ENCODE measurements around the gene RDH11.

Gene RDH11

DNA sequence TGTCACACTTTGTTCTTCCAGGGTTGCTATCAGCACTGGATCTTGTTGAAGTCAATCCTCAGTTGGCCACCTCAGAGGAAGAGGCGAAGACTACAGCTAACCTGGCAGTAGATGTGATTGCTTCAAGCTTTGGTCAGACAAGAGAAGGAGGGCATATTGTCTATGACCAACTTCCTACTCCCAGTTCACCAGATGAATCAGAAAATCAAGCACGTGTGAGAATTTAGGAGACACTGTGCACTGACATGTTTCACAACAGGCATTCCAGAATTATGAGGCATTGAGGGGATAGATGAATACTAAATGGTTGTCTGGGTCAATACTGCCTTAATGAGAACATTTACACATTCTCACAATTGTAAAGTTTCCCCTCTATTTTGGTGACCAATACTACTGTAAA lies 44.9 kb downstream of the RDH11 start:
- Histone ChIP-seq H3K4me1 (ENCODE audit: low read length) (no peaks in the 10 kb centered on the region), H3K4me2 (ENCODE audit: low read depth, low read length) (no peak overlapping the region), H2AFZ (ENCODE audit: low read length) (no peak overlapping the region), H3K27me3 (replicated peaks; ENCODE audit: insufficient read depth, low read length) (no peaks in the 10 kb centered on the region), H3F3A (ENCODE audit: insufficient read depth, low read length) (no peaks in the 10 kb centered on the region), H3K9me3 (replicated peaks; ENCODE audit: insufficient read depth, low read length) (no peaks in the 10 kb centered on the region), H3K4me3 (ENCODE audit: low read length) (no peak overlapping the region), H3K79me2 (ENCODE audit: low read length) (no peaks in the 10 kb centered on the region), H3K27ac (ENCODE audit: low read length) (no peak overlapping the region), H3K9me2 (replicated peaks; ENCODE audit: insufficient read depth, low read length) (no peaks in the 10 kb centered on the region), H3K9ac (ENCODE audit: low read length) (no peak overlapping the region), H3K36me3 (replicated peaks; ENCODE audit: insufficient read depth, low read length) (no peaks in the 10 kb centered on the region), H4K20me1 (ENCODE audit: insufficient read depth, low read length) (no peaks in the 10 kb centered on the region)
- no peak for DNase-seq
- TF ChIP-seq EZH2phosphoT487 (IDR thresholded peaks at IDR 0.05; ENCODE audit: low read length), result no peak
- no peak for TF ChIP-seq EZH2 (optimal IDR thresholded peaks at IDR 0.05; ENCODE audit: low read depth, low read length)
- TF ChIP-seq, protein P1, sequence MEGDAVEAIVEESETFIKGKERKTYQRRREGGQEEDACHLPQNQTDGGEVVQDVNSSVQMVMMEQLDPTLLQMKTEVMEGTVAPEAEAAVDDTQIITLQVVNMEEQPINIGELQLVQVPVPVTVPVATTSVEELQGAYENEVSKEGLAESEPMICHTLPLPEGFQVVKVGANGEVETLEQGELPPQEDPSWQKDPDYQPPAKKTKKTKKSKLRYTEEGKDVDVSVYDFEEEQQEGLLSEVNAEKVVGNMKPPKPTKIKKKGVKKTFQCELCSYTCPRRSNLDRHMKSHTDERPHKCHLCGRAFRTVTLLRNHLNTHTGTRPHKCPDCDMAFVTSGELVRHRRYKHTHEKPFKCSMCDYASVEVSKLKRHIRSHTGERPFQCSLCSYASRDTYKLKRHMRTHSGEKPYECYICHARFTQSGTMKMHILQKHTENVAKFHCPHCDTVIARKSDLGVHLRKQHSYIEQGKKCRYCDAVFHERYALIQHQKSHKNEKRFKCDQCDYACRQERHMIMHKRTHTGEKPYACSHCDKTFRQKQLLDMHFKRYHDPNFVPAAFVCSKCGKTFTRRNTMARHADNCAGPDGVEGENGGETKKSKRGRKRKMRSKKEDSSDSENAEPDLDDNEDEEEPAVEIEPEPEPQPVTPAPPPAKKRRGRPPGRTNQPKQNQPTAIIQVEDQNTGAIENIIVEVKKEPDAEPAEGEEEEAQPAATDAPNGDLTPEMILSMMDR (IDR thresholded peaks at IDR 0.05; ENCODE audit: low read length), result no peak

DNA sequence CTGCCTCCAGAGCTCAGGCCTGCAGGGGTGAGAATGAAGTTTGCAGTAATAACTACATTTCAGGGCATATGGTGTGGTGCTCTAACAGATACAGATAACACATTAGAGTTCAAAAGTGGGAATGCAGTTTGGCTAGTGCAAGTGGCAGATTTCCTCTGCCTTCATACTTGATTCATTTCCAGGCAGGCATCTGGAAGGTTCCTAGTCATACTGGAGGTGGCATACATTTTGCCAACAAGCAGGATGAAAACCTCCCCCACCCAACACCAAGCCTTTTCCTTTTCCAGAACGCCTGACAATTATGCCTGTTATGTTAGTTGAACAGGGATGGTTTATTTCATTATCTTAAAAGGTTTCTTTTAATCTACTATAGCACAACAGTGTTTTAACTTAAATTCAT lies 45.4 kb downstream of the RDH11 start:
- Histone ChIP-seq H2AFZ (ENCODE audit: low read length) (no peak overlapping the region), H3K27me3 (replicated peaks; ENCODE audit: insufficient read depth, low read length) (no peaks in the 10 kb centered on the region), H3F3A (ENCODE audit: insufficient read depth, low read length) (no peaks in the 10 kb centered on the region), H3K9me3 (replicated peaks; ENCODE audit: insufficient read depth, low read length) (no peaks in the 10 kb centered on the region), H3K4me2 (ENCODE audit: low read depth, low read length) (no peak overlapping the region), H3K9me2 (replicated peaks; ENCODE audit: insufficient read depth, low read length) (no peaks in the 10 kb centered on the region), H3K27ac (ENCODE audit: low read length) (no peak overlapping the region), H3K4me3 (ENCODE audit: low read length) (no peak overlapping the region), H3K36me3 (replicated peaks; ENCODE audit: insufficient read depth, low read length) (no peaks in the 10 kb centered on the region), H3K79me2 (ENCODE audit: low read length) (no peaks in the 10 kb centered on the region), H3K4me1 (ENCODE audit: low read length) (no peaks in the 10 kb centered on the region), H4K20me1 (ENCODE audit: insufficient read depth, low read length) (no peaks in the 10 kb centered on the region), H3K9ac (ENCODE audit: low read length) (no peak overlapping the region)
- no peak for DNase-seq
- TF ChIP-seq EZH2 (optimal IDR thresholded peaks at IDR 0.05; ENCODE audit: low read depth, low read length) (no peak), EZH2phosphoT487 (IDR thresholded peaks at IDR 0.05; ENCODE audit: low read length) (no peak)
- TF ChIP-seq, protein P1 (IDR thresholded peaks at IDR 0.05; ENCODE audit: low read length), result no peak

- TF ChIP-seq, protein P1 (IDR thresholded peaks at IDR 0.05; ENCODE audit: low read length), result no peak
- no peak for TF ChIP-seq EZH2phosphoT487 (IDR thresholded peaks at IDR 0.05; ENCODE audit: low read length)
- no peak for TF ChIP-seq EZH2 (optimal IDR thresholded peaks at IDR 0.05; ENCODE audit: low read depth, low read length)
- H2AFZ ChIP-seq (ENCODE audit: low read length), result no peak overlapping the region
- H3K4me1 ChIP-seq (ENCODE audit: low read length), result no peaks in the 10 kb centered on the region
- H3K9me2 ChIP-seq (replicated peaks; ENCODE audit: insufficient read depth, low read length), result no peaks in the 10 kb centered on the region
- H3K4me3 ChIP-seq (ENCODE audit: low read length), result no peak overlapping the region
- no peaks in the 10 kb centered on the region for H3K79me2 ChIP-seq (ENCODE audit: low read length)
- no peaks in the 10 kb centered on the region for H4K20me1 ChIP-seq (ENCODE audit: insufficient read depth, low read length)
- H3K9me3 ChIP-seq (replicated peaks; ENCODE audit: insufficient read depth, low read length), result no peaks in the 10 kb centered on the region
- no peaks in the 10 kb centered on the region for H3K27me3 ChIP-seq (replicated peaks; ENCODE audit: insufficient read depth, low read length)
- H3F3A ChIP-seq (ENCODE audit: insufficient read depth, low read length), result no peaks in the 10 kb centered on the region
- no peak overlapping the region for H3K4me2 ChIP-seq (ENCODE audit: low read depth, low read length)
- DNase-seq, result no peak
- no peak overlapping the region for H3K27ac ChIP-seq (ENCODE audit: low read length)
- H3K36me3 ChIP-seq (replicated peaks; ENCODE audit: insufficient read depth, low read length), result no peaks in the 10 kb centered on the region
- H3K9ac ChIP-seq (ENCODE audit: low read length), result no peak overlapping the region
These were observed 49.4 kb downstream of the RDH11 start for GRCh38 chr14:67646131-67646530.
